Islet of Langerhans (tissue), 1 donor: ENCODE data around the gene MPND.

ENCODE experiments used
- FAIRE-seq: peaks from one replicate; lab custom pipeline; 2011; peaks lifted over from hg19 to GRCh38; lab: Jason Lieb, UNC

The MPND gene, protein sequence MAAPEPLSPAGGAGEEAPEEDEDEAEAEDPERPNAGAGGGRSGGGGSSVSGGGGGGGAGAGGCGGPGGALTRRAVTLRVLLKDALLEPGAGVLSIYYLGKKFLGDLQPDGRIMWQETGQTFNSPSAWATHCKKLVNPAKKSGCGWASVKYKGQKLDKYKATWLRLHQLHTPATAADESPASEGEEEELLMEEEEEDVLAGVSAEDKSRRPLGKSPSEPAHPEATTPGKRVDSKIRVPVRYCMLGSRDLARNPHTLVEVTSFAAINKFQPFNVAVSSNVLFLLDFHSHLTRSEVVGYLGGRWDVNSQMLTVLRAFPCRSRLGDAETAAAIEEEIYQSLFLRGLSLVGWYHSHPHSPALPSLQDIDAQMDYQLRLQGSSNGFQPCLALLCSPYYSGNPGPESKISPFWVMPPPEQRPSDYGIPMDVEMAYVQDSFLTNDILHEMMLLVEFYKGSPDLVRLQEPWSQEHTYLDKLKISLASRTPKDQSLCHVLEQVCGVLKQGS

DNA sequence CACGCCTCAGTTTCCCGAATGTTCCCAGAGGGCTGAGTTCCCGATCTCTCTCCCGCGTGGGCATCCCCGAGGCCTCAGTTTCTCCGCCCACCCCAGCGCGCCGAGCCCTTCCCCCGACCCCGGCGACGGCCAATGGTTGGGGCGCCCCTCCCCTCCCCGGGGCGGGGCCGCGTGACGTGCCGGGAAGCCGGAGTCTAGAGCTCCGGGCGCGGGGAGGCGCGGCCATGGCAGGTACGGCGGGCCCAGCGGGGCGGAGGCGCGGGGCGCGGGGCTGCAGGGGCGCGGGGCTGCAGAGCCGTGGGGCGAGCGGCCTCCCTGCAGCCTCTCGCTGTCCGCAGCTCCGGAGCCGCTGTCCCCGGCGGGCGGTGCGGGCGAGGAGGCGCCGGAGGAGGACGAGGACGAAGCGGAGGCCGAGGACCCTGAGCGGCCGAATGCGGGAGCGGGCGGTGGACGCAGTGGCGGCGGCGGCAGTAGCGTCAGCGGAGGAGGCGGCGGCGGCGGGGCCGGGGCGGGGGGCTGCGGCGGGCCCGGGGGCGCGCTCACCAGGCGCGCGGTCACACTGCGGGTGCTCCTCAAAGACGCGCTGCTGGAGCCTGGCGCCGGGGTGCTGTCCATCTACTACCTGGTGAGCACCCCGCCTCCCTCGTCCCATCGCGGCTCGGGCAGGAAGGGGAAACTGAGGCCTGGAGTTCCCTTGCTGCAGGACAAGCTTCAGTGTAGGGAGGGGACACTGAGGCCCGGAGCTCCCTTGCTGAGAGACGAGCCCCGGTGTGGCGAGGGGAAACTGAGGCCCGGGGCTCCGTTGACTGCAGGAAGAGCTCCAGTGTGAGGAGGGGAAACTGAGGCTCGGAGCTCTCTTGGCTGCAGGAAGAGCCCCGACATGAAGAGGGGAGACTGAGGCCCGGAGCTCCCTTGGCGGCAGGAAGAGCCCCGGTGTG is at the start of gene MPND:
MPND (plus strand) TSS at position 193 of the 938 bp plus-strand sequence; CDS start at position 225, 32 bp downstream.
- FAIRE-seq: no peak

DNA sequence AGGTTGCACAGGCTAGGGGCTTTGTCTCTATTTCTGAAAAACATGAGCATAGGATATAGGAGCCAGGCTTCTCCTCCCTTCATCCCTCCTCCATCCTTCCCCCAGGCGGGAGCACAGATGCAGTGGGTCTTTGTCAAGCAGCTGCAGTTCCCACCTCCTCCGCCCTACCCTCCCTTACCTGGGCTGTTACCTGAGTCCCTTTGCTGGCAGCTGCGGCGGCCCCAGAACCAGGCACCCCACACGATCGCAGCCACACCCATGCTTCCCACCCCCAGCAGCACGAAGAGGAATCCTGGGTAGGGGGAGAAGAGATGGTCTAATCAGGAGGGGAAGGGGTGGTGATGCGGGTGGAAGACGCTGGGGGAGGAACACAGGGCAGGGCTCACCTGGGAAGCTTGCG is 49.0 kb upstream of the MPND start:
- no peak for FAIRE-seq

DNA sequence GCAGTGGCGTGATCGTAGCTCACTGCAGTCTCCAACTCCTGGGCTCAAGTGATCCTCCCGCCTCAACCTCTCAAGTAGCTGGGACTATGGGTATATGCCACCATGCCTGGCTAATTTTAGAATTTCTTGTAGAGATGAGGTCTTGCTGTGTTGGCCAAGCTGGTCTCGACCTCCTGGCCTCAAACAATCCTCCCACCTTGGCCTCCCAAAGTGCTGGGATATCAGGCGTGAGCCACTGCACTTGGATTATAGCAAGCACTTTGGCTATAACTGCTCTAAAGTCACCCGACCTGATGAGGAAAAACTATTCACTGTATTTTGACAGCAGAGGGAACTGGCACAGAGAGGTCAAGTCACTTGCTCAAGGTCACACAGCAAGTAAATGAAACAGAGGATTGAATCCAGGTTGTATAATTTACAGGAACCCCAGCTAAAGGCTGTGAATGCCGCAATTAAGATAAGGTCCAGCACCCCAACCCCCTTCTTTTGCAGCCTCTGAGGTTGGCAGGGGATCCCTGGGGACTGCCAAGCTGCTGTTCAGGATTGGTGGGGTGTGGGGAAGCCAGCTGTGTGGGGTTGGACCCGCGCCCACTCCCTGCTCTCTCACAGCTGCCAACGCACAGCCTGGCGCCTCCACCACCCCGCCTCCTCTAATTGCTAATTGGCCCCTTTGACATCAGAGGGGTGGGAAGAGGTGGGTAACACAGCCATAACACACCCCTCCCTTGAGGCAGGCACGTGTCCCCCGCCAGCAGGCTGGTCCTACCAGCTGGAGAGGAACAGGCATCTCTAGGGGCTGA is 47.2 kb upstream of the MPND start:
- FAIRE-seq: no peak

DNA sequence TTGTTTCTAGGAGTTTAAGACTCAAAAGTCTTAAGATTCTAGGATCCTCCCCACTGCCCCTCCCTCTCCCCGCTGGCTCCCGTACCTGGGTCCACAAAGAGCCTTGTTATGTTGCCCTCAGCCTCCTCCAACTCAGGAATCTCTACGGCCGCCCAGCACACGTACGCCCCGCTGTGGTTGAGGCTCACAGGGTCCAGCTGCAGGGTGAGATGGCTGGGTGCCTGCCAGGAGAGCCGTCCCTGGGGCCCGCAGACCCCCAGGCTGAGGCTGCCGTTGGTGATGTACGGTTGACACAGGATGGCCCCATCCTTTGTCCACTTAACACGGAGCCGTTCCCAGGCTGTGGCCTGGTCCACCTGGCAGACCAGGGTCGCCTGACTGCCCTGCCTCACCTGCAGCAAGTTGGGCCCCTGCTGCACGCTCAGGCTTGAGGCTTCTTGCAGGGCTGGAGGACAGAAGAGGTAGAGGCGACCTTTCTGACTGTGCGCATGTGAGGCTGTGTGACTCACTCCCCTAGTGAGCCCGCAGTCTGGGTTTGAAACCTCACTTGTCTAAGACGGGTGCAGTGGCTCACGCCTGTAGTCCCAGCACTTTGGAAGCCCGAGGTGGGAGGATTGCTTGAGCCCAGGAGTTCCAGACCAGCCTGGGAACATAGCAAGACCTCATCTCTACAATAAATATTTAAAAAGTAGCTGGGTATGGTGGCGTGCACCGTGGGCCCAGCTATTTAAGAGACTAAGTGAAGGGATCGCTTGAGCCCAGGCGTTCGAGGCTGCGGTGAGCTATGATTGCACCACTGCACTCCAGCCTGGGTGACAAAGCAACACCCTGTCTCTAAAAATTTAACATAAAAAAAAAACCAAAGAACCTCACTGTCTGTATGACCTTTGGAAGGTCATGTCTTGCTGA is 45.2 kb upstream of the MPND start:
- no peak for FAIRE-seq

DNA sequence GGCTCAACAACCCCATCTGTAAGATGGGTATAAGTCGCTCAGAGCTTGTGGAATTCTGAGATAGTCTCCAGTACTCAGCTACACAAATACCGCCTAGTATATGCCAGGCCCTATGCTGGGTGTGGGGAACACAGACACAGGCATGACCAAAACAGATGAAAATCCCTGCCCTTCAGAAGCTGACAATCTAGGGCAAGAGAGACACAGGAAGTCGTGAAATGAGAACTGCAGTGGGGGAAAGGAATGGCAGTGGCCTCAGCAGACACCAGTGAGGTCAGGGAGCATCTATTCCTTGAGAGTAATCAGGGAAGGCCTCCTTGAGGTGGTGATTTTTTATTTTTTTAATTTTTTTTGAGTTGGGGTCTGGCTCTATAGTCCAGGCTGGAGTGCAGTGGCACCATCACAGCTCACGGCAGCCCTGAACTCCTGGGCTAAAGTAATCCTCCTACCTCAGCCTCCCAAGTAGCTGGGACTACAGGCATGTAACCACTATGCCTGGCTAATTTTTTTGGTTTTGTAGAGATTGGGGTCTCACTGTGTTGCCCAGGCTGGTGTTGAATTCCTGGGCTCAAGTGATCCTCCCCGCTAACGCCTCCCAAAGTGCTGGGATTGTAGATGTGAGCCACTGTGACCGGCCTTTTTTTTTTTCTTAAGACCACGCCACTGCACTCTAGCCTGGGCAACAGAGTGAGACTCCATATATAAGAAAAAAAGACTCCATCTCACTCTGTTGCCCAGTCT is 44.4 kb upstream of the MPND start:
- no peak for FAIRE-seq

DNA sequence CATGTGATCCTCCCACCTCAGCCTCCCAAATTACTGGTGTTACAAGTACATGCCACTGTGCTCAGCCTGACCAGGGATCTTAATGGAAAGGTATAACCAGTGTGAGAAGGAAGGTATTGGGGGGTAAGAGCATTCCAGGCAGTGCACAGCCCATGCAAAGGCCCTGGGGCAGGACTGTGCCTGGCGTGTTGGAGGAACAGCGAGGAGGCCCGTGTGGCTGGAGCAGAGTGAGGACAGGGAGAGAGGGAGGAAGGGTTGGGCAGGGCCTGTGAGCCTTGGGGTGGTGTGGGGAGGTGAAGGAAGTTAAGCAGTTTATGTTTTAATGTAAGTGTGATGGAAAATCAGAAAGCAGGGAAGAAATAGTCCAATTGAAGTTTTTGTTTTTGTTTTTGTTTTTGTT is 42.8 kb upstream of the MPND start:
- FAIRE-seq: no peak

DNA sequence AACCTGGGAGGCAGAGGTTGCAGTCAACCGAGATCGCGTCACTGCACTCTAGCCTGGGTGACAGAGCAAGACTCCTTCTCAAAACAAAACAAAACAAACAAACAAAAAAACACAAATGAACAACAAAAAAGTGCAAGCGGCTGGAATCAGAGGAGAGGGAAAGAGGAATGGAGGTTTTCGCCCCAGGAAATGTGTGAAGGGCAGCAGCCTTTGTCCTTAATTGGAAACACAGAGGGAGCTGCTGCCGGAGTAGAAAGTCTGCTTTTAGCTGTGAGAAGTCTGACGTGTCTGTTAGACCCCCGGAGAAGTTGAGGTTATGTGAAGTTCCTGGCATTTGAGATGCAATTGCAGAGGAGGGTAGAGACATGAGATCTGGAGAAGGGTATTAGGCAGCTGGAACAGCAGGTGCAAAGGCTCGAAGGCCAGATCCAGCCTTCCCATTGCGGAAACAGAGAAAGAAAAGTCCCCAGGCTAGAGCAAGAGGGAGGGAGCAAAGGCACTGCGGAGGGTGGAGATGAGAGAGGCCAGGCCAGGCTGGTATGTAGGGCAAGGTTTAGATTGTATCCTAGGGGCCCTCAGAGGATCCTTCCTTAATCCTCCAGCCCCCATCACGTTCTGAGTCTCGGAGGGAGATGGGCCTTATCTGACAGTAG is 41.6 kb upstream of the MPND start:
- FAIRE-seq: no peak

DNA sequence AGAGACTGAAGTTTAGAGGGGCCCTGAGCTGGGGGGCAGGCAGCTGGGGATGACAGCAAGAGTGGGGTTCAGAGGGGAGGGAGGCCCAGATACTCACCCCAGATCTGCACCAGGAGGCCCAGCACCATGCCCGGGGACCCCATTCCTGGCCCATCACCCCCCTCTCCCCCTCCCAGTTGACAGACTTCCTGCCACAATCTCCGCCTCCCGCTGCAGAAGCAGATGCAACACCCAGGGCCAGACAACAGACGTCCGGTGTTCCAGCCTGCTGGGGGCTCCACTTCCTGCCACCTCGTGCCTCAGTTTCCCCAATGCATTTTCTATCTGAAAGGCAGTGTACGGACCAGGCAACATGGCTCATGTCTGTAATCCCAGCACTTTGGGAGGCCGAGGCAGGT is 41.1 kb upstream of the MPND start, which contains the start of gene TMIGD2:
TMIGD2 (minus strand) TSS at position 147 of the 398 bp plus-strand sequence; CDS start at position 143, 4 bp downstream.
- FAIRE-seq: no peak

DNA sequence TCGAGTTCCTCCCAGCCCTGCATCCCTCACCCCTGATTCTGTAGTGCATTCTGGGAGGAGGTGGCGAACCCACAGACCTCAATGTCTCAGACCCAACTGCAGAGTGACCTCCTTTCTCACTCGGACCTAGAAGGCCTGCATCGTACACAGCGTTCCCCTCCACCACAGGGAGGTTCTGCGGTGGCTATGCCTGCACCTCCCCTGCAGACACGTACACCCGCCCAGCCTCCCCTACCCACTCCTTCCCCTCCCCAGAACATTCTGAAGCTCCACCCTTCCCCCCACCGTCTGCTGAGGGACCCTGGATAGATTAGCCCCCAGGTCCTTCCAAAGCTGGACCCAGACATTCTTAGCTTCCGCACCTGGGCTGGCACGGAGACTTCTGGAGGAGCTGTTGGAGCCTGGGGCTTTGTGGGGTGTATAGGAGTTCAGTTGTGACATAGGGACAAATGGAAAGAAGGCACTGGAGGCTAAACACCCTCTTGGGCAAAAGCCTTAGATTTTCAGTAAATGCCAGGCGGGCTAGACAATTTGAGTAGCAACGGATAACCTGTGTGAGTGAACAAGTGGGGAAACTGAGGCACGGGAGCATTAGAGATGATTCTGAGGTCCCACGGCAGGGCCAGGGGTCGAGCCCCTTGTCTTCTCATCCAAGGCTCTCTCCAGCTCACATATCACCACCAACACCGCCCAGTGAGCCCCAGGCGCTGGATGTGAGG is 39.4 kb upstream of the MPND start:
- no peak for FAIRE-seq

DNA sequence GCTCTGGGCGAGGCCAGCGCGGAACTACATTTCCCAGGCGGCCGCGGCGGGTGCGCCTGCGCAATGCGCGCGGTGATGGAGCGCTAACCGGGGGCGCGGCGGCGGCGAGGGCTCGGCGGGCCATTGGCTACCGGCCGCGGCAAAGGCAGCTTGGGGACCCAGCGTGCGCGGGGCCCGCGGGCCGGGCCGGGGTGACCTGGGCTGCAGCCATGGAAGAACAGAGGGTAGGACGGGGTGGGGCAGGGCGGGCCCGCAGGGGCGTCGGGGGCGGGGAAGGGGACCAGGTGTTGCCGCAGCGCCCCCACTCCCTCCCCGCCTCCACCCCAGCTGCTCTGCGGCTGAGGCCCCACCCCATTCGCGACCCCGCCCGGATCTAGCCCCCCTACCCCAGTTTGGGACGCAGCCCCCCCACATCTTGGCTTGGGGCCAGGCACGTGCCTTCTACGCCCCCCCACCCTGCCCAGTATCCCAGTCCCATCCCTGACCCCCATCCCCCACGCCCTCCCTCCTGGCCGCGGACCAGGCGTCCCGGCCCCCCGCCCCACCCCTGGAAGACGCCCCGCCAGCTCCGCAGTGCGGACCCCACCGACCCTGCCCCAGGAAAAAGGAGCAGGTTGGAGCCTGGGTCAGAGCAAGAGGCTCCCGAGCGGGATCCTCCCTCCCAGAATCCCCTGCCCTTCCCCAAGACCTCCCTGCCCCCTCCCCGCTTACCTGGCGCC is 38.7 kb upstream of the MPND start, which contains the start of gene FSD1:
FSD1 (plus strand) TSS at position 61 of the 719 bp plus-strand sequence; CDS start at position 210, 149 bp downstream.
- no peak for FAIRE-seq

DNA sequence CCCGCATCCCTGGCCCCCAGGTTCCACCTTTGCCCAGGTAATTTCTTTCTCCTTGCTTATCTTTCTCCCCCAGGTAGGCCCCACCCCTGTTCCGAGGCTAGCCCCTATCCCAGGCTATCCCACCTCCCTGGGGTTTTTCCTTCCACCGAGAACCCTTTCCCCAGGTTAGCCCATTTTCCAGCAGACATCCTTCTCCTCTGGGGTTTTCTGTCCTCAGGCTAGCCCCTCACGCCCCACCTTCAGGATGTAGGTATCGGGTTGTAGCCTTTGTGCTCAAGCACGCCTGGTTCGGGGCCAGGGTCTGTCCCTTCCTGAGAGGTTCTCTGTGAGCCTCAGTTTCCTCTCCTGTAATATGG is 38.1 kb upstream of the MPND start:
- no peak for FAIRE-seq

DNA sequence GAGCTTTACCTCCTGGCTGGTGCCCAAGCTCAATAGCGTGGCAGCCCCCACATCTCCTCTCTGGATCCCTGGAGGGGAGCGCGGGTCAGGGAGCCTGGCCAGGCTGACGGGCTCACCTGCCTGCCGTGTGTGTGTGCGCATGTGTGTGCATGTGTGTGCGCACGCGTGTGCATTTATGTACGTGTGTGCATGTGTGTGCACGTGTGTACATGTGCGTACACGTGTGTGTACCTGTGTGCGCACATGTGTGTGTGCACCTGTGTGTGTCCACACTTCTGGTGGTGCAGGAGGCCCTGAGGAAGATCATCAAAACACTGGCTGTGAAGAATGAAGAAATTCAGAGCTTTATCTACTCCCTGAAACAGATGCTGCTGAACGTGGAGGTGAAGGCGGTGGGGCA is 37.7 kb upstream of the MPND start:
- no peak for FAIRE-seq

DNA sequence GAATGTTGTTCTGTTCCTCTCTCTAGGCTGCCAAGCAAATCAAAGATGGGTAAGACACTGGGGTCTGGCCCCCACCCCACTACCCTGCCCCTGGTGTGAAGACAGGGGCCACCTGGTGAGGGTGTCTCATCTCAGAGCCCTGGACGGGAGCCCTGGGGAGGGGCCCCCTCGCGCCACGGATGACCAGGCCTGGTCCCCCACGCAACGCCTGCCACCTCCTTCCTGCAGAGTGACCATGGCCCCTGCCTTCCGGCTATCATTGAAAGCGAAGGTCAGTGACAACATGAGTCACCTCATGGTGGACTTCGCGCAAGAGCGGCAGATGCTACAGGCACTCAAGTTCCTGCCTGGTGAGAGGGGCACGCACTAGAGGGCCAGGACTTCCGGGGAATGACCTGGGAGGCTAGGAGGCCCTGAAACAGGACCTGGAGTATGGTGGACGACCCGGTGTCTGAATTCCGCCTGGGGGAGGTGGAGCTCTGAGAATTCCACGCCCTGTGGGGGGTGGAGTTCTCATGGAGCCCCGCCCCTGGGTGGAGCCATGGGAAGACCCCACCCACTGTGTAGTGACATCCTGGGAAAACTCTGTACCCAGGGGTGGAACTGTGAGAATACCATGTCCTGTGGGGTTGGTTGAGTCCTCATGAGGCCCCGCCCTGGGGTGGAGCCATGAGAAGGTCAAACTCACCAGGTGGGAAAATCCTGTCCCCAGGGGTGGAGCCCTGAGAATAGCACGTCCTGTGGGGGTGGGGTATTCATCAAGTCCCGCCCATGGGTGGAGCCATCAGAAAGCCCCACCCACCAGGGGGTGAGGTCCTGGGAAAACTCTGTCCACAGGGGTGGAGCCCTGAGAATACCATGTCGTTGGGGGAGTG is 32.9 kb upstream of the MPND start:
- no peak for FAIRE-seq

DNA sequence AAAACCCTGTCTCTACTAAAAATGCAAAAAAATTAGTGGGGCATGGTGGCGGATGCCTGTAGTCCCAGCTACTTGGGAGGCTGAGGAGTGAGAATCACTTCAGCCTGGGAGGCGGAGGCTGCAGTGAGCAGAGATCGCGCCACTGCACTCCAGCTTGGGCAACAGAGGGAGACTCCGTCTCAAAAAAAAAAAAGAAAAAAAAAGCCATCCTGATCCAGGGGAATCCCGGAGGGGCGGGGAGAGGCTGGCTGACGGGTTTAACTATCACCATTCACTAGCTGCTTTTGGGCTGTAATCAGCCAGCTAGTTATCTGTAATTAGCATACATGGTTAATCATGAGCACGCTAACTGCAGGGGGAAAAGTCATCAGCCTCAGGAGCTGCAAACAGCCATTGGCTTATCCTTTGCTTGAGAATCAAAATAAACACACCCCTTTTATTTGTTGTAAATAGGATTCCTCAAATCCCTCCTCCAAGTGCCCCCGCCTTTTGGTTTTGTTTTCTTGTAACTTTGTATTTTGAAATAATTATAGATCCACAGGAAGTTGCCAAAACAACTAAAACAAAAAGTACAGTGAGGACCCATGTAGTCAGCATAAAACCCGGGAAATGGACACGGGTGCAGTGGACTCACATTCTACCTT is 29.4 kb upstream of the MPND start:
- FAIRE-seq: no peak

DNA sequence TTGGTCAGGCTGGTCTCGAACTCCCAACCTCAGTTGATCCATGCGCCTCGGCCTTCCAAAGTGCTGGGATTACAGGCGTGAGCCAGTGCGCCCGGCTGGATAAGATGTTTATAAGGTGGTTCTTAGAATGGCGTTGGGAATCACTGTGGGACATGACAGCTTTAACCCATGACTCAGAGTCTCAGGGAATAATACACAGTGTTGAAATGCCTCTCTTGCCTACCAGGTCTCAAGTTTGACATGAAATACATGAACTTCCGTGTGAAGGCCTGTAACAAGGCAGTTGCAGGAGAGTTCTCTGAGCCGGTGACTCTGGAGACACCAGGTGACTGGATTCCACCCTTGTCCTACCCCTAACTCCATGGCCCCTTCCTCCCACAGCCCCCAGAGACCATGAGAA is 26.4 kb upstream of the MPND start:
- no peak for FAIRE-seq

DNA sequence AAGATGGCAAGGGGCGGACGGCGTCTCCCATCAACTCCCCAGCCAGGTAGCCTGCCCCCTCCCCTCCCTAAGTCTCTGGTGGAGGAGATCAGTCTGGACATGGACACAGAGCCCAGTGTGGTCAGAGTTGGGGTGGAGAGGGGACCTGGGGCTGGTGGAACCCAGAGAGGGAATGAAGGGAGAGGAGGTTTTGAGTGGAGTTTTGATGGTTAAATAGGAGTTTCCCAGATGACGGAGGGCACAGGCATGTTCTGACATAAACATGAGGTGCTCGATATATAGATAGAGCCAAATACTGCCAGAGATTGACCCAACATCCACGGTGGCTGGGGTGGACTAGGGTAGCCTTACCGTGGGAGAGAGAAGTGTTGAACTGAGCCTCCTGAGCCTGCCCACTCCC is 24.9 kb upstream of the MPND start:
- FAIRE-seq: no peak
